ENCODE measurements around the gene SPTSSA.

The SPTSSA gene

GRCh38 chr14:34474187-34474679 lies 12.2 kb upstream of the SPTSSA start:
- H3K27me3 ChIP-seq (ENCODE audit: control insufficient read depth in 5 of 5, insufficient read depth in 4 of 5, low read length in 5 of 5): no peaks in the 10 kb centered on the region
- no peaks in the 10 kb centered on the region for H3K4me1 ChIP-seq (ENCODE audit: control insufficient read depth in 5 of 5, insufficient read depth in 5 of 5, low read length in 5 of 5)
- no peak overlapping the region for H3K27ac ChIP-seq (ENCODE audit: low read depth, low read length)
- no peaks in the 10 kb centered on the region for H3K36me3 ChIP-seq (ENCODE audit: control insufficient read depth in 5 of 5, insufficient read depth in 5 of 5, low read length in 5 of 5)
- H3K4me3 ChIP-seq (ENCODE audit: low read depth in 1 of 5, low read length in 5 of 5): no peak overlapping the region
- H3K9ac ChIP-seq (ENCODE audit: low read length in 5 of 5): no peak overlapping the region
- no peaks in the 10 kb centered on the region for H3K9me3 ChIP-seq (ENCODE audit: control insufficient read depth in 5 of 5, low read length in 5 of 5)

- Histone ChIP-seq H3K9ac (ENCODE audit: low read length in 5 of 5) (no peak overlapping the region), H3K27ac (ENCODE audit: low read depth, low read length) (no peak overlapping the region), H3K4me1 (ENCODE audit: control insufficient read depth in 5 of 5, insufficient read depth in 5 of 5, low read length in 5 of 5) (no peaks in the 10 kb centered on the region), H3K9me3 (ENCODE audit: control insufficient read depth in 5 of 5, low read length in 5 of 5) (no peaks in the 10 kb centered on the region), H3K36me3 (ENCODE audit: control insufficient read depth in 5 of 5, insufficient read depth in 5 of 5, low read length in 5 of 5) (no peaks in the 10 kb centered on the region), H3K27me3 (ENCODE audit: control insufficient read depth in 5 of 5, insufficient read depth in 4 of 5, low read length in 5 of 5) (no peaks in the 10 kb centered on the region), H3K4me3 (ENCODE audit: low read depth in 1 of 5, low read length in 5 of 5) (no peak overlapping the region)
Measured at GRCh38 chr14:34472706-34473279, 10.8 kb upstream of the SPTSSA start.

DNA sequence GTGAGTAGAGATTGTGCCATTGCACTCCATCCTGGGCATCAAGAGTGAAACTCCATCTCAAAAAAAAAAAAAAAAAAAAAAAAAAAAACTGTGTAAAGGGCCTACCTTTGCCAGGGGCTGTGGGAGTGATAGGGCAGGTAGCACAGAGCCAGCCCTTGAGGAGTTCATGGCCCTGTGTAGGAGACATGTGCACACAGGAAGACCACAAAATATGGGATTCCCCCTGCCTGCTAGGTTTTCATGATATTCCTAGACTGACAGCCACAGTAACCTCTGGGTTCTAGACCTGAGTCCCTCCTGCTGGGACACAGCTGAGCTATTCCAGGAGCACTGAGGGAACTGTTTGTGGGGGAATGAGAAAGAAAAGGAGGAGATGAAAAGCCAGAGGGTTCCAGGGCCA lies 8.3 kb upstream of the SPTSSA start:
- H3K27me3 ChIP-seq (ENCODE audit: control insufficient read depth in 5 of 5, insufficient read depth in 4 of 5, low read length in 5 of 5): no peaks in the 10 kb centered on the region
- H3K4me1 ChIP-seq (ENCODE audit: control insufficient read depth in 5 of 5, insufficient read depth in 5 of 5, low read length in 5 of 5): peaks cover 0 to 5% (median 1%) of the 10 kb centered on the region in 5 donors
- H3K9ac ChIP-seq (ENCODE audit: low read length in 5 of 5): no peak overlapping the region
- no peak overlapping the region for H3K27ac ChIP-seq (ENCODE audit: low read depth, low read length)
- no peak overlapping the region for H3K4me3 ChIP-seq (ENCODE audit: low read depth in 1 of 5, low read length in 5 of 5)
- H3K9me3 ChIP-seq (ENCODE audit: control insufficient read depth in 5 of 5, low read length in 5 of 5): no peaks in the 10 kb centered on the region
- H3K36me3 ChIP-seq (ENCODE audit: control insufficient read depth in 5 of 5, insufficient read depth in 5 of 5, low read length in 5 of 5): no peaks in the 10 kb centered on the region

DNA sequence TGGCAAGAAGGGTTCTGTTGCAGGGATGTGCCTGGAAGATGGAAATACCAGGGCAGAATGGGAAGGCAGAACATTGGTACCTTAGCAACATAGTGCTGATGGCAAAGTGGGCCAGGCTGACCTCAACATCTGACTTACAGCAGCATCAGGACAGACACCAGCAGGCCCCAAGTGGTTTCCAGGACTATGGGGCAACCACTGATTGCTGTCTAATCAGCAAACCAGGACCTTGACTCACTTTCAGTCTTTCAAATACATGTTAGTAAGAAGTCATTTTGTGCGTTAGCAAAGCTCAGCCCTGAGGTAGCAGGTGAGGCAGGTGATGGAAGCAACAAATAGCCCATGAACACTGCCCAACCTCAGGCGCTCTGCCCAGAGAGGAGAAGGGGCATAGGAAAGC lies 4.7 kb upstream of the SPTSSA start:
- no peak overlapping the region for H3K9ac ChIP-seq (ENCODE audit: low read length in 5 of 5)
- H3K4me1 ChIP-seq (ENCODE audit: control insufficient read depth in 5 of 5, insufficient read depth in 5 of 5, low read length in 5 of 5): peaks cover 2 to 20% (median 12%) of the 10 kb centered on the region in 5 donors
- H3K27ac ChIP-seq (ENCODE audit: low read depth, low read length): no peak overlapping the region
- H3K36me3 ChIP-seq (ENCODE audit: control insufficient read depth in 5 of 5, insufficient read depth in 5 of 5, low read length in 5 of 5): no peaks in the 10 kb centered on the region
- H3K4me3 ChIP-seq (ENCODE audit: low read depth in 1 of 5, low read length in 5 of 5): no peak overlapping the region
- no peaks in the 10 kb centered on the region for H3K9me3 ChIP-seq (ENCODE audit: control insufficient read depth in 5 of 5, low read length in 5 of 5)
- no peaks in the 10 kb centered on the region for H3K27me3 ChIP-seq (ENCODE audit: control insufficient read depth in 5 of 5, insufficient read depth in 4 of 5, low read length in 5 of 5)

DNA sequence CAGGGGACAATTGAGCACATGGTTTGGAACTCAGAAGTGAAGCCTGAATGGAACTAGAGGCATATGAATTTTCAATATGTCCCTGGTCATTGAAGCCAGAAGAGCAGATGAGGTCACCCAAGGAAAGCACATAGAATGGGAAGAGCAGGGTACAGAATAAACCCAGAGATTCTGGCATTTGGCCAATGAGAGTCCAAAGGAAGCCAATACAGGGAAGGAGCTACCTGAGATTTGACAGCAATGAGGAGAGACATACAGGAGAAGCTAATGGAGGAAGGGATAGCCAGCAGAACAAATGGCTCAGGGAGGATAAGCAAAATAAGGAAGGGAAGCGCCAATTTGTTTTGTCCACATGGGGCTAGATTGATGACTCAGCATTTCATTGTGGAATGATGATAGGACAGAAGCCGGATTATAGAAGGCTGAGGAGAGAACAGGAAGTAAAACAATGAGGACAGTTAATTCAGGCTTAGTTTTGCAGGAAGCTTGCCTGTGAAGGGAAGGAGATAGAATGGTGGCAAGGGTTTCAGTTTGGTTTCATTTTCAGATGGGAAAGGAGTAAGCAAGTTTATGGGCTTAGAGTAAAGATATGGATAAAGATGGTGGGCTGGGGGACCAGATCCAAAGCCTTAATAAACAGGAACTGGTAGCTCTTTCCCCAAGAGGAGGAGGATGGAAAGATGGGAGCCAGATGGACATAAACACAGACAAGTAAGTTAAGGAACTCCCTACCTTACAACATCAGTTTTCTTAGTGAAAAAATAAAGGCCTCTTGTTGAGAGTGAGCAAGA lies 3.2 kb upstream of the SPTSSA start:
- Histone ChIP-seq H3K27ac (ENCODE audit: low read depth, low read length) (no peak overlapping the region), H3K27me3 (ENCODE audit: control insufficient read depth in 5 of 5, insufficient read depth in 4 of 5, low read length in 5 of 5) (no peaks in the 10 kb centered on the region), H3K4me1 (ENCODE audit: control insufficient read depth in 5 of 5, insufficient read depth in 5 of 5, low read length in 5 of 5) (peaks cover 2 to 32% (median 23%) of the 10 kb centered on the region in 5 donors), H3K9ac (ENCODE audit: low read length in 5 of 5) (no peak overlapping the region), H3K36me3 (ENCODE audit: control insufficient read depth in 5 of 5, insufficient read depth in 5 of 5, low read length in 5 of 5) (no peaks in the 10 kb centered on the region), H3K9me3 (ENCODE audit: control insufficient read depth in 5 of 5, low read length in 5 of 5) (no peaks in the 10 kb centered on the region), H3K4me3 (ENCODE audit: low read depth in 1 of 5, low read length in 5 of 5) (peak overlapping the region in 3 of 5 donors; percentile 10 to 47 (median 29))

DNA sequence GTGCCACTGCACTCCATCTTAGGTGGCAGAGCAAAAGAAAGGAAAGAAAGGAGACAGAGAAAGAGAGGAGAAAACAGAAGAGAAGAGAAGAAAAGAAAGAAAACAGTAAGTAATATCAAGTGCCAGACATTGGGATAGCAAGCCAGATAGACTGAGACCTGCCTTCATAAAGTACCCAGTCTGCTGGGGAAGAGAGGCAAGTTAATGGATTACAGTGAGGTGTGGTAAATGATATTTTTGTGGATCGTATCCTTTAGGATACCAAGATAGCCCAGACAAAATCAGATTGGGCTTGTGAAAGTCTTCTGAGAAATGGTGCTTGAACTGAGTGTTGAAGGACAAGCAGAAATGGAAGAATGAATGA lies 1.5 kb upstream of the SPTSSA start:
- no peak overlapping the region for H3K27ac ChIP-seq (ENCODE audit: low read depth, low read length)
- H3K4me3 ChIP-seq (ENCODE audit: low read depth in 1 of 5, low read length in 5 of 5): no peak overlapping the region
- H3K9me3 ChIP-seq (ENCODE audit: control insufficient read depth in 5 of 5, low read length in 5 of 5): no peaks in the 10 kb centered on the region
- H3K9ac ChIP-seq (ENCODE audit: low read length in 5 of 5): no peak overlapping the region
- peaks cover 2 to 32% (median 27%) of the 10 kb centered on the region in 5 donors for H3K4me1 ChIP-seq (ENCODE audit: control insufficient read depth in 5 of 5, insufficient read depth in 5 of 5, low read length in 5 of 5)
- H3K36me3 ChIP-seq (ENCODE audit: control insufficient read depth in 5 of 5, insufficient read depth in 5 of 5, low read length in 5 of 5): no peaks in the 10 kb centered on the region
- no peaks in the 10 kb centered on the region for H3K27me3 ChIP-seq (ENCODE audit: control insufficient read depth in 5 of 5, insufficient read depth in 4 of 5, low read length in 5 of 5)

- peak overlapping the region; percentile 51 for H3K27ac ChIP-seq (ENCODE audit: low read depth, low read length)
- peaks cover 0 to 3% (median 0%) of the 10 kb centered on the region in 5 donors for H3K36me3 ChIP-seq (ENCODE audit: control insufficient read depth in 5 of 5, insufficient read depth in 5 of 5, low read length in 5 of 5)
- H3K27me3 ChIP-seq (ENCODE audit: control insufficient read depth in 5 of 5, insufficient read depth in 4 of 5, low read length in 5 of 5): no peaks in the 10 kb centered on the region
- peaks cover 2 to 32% (median 27%) of the 10 kb centered on the region in 5 donors for H3K4me1 ChIP-seq (ENCODE audit: control insufficient read depth in 5 of 5, insufficient read depth in 5 of 5, low read length in 5 of 5)
- H3K9ac ChIP-seq (ENCODE audit: low read length in 5 of 5): peak overlapping the region in 4 of 5 donors; percentile 40 to 89 (median 82)
- H3K4me3 ChIP-seq (ENCODE audit: low read depth in 1 of 5, low read length in 5 of 5): peak overlapping the region; percentile 68 to 95 (median 86)
- no peaks in the 10 kb centered on the region for H3K9me3 ChIP-seq (ENCODE audit: control insufficient read depth in 5 of 5, low read length in 5 of 5)
Measured at GRCh38 chr14:34461334-34462131, 507 bp downstream of the SPTSSA start.

DNA sequence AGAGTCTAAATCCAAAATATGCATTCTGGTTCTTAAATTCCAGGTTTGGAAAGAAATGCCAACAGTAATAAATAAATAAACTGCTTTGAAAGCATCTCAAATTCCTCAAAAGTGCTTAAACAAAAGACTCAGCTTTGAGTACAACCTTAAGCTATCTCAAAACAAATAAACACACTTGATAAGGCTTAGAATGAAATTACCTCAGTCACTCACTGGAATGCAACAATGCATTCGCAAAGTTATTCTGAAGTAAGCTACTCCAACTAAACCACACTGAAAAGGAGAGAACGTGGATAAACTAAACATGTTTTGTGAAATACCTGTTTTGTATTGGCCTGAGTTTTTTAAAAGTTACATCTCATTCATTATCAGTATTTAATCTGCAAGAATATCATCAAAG lies 1.2 kb downstream of the SPTSSA start:
- peak overlapping the region in 3 of 5 donors; percentile 78 to 89 (median 86) for H3K9ac ChIP-seq (ENCODE audit: low read length in 5 of 5)
- H3K9me3 ChIP-seq (ENCODE audit: control insufficient read depth in 5 of 5, low read length in 5 of 5): no peaks in the 10 kb centered on the region
- H3K27ac ChIP-seq (ENCODE audit: low read depth, low read length): peak overlapping the region; percentile 51
- peak overlapping the region; percentile 68 to 95 (median 86) for H3K4me3 ChIP-seq (ENCODE audit: low read depth in 1 of 5, low read length in 5 of 5)
- H3K4me1 ChIP-seq (ENCODE audit: control insufficient read depth in 5 of 5, insufficient read depth in 5 of 5, low read length in 5 of 5): peaks cover 2 to 32% (median 27%) of the 10 kb centered on the region in 5 donors
- H3K36me3 ChIP-seq (ENCODE audit: control insufficient read depth in 5 of 5, insufficient read depth in 5 of 5, low read length in 5 of 5): peaks cover 0 to 7% (median 2%) of the 10 kb centered on the region in 5 donors
- H3K27me3 ChIP-seq (ENCODE audit: control insufficient read depth in 5 of 5, insufficient read depth in 4 of 5, low read length in 5 of 5): no peaks in the 10 kb centered on the region

DNA sequence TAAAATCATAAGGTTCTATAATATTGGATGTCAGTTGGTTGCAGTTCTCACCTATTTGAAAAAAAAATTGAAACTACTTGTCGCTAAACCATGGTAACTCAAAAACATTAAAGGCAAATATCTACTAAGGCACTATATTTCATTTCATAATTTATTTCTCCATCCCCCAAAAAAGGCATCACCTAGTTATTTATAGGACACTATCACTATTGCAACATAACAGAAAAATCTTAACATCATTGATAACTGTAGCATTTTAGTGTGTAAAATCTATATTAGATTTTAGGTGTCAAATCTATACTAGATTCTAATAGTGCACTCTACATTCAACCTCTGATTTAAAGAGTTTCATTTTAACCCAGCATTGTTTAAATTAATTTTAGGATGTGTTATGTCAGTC lies 1.7 kb downstream of the SPTSSA start:
- Histone ChIP-seq H3K27ac (ENCODE audit: low read depth, low read length) (no peak overlapping the region), H3K4me3 (ENCODE audit: low read depth in 1 of 5, low read length in 5 of 5) (no peak overlapping the region), H3K9ac (ENCODE audit: low read length in 5 of 5) (peak overlapping the region in 2 of 5 donors; percentile 78 to 89), H3K36me3 (ENCODE audit: control insufficient read depth in 5 of 5, insufficient read depth in 5 of 5, low read length in 5 of 5) (peaks cover 0 to 10% (median 6%) of the 10 kb centered on the region in 5 donors), H3K9me3 (ENCODE audit: control insufficient read depth in 5 of 5, low read length in 5 of 5) (no peaks in the 10 kb centered on the region), H3K4me1 (ENCODE audit: control insufficient read depth in 5 of 5, insufficient read depth in 5 of 5, low read length in 5 of 5) (peaks cover 2 to 27% (median 24%) of the 10 kb centered on the region in 5 donors), H3K27me3 (ENCODE audit: control insufficient read depth in 5 of 5, insufficient read depth in 4 of 5, low read length in 5 of 5) (no peaks in the 10 kb centered on the region)

Data from subcutaneous abdominal adipose tissue (tissue), 5 donors.